Measurements from ENCODE around the gene STPG2.

The STPG2 gene

GRCh38 chr4:97812768-97813167 is 330.5 kb downstream of the STPG2 start:
- DNase-seq (ENCODE audit: low spot score), result no peak

- DNase-seq (ENCODE audit: low spot score), result no peak
Observed at GRCh38 chr4:97786306-97786920, 356.9 kb downstream of the STPG2 start.

- no peak for DNase-seq (ENCODE audit: low spot score)
Observed at GRCh38 chr4:97778174-97778573, 365.1 kb downstream of the STPG2 start.

- no peak for DNase-seq (ENCODE audit: low spot score)
Observed at GRCh38 chr4:97774347-97774989, 368.8 kb downstream of the STPG2 start.

- DNase-seq (ENCODE audit: low spot score), result no peak
Observed at GRCh38 chr4:97770222-97770621, 373.1 kb downstream of the STPG2 start.

- DNase-seq (ENCODE audit: low spot score), result no peak
Observed at GRCh38 chr4:97762115-97762512, 381.2 kb downstream of the STPG2 start.

GRCh38 chr4:97761445-97762114 is 381.7 kb downstream of the STPG2 start:
- no peak for DNase-seq (ENCODE audit: low spot score)

GRCh38 chr4:97759785-97760184 is 383.5 kb downstream of the STPG2 start:
- peak; percentile 3 for DNase-seq (ENCODE audit: low spot score)

- no peak for DNase-seq (ENCODE audit: low spot score)
Observed at GRCh38 chr4:97752599-97752998, 390.7 kb downstream of the STPG2 start.

- DNase-seq (ENCODE audit: low spot score), result no peak
Observed at GRCh38 chr4:97747945-97748344, 395.3 kb downstream of the STPG2 start.

GRCh38 chr4:97720869-97721432 is 422.3 kb downstream of the STPG2 start:
- peak; percentile 87 for DNase-seq (ENCODE audit: low spot score)

GRCh38 chr4:97691111-97691605 is 452.1 kb downstream of the STPG2 start:
- no peak for DNase-seq (ENCODE audit: low spot score)

- DNase-seq (ENCODE audit: low spot score), result no peak
Observed at GRCh38 chr4:97670703-97671269, 472.5 kb downstream of the STPG2 start.

- DNase-seq (ENCODE audit: low spot score), result no peak
Observed at GRCh38 chr4:97665553-97665952, 477.7 kb downstream of the STPG2 start.

GRCh38 chr4:97664741-97665140 is 478.5 kb downstream of the STPG2 start:
- no peak for DNase-seq (ENCODE audit: low spot score)

- no peak for DNase-seq (ENCODE audit: low spot score)
Observed at GRCh38 chr4:97662133-97662532, 481.1 kb downstream of the STPG2 start.

- peak; percentile 65 for DNase-seq (ENCODE audit: low spot score)
Observed at GRCh38 chr4:97656044-97656720, 487.1 kb downstream of the STPG2 start.

GRCh38 chr4:97653701-97654100 is 489.6 kb downstream of the STPG2 start:
- DNase-seq (ENCODE audit: low spot score), result no peak

- no peak for DNase-seq (ENCODE audit: low spot score)
Observed at GRCh38 chr4:97646997-97647396, 496.3 kb downstream of the STPG2 start.

GRCh38 chr4:97645071-97645821 is 498.0 kb downstream of the STPG2 start:
- DNase-seq (ENCODE audit: low spot score), result no peak

- peak; percentile 49 for DNase-seq (ENCODE audit: low spot score)
Observed at GRCh38 chr4:97643179-97643578, 500.1 kb downstream of the STPG2 start.
